IPS DF 19.7 (cell line): ENCODE measurements around the gene KRT33A.
"Not testable (repeated sequence)": the region's sequence is repeated elsewhere in the genome, so short reads cannot be mapped to it uniquely, and the experiment has no call there.

Source experiments
- DNase-seq: peaks from one replicate; pipeline ENCODE4 v3.0.0-alpha.2; 2013; ENCODE audit warnings: low read depth, low spot score

The KRT33A gene

GRCh38 chr17:41350381-41350878, at the start of gene KRT33A:
Gene KRT33A, minus strand, starts transcription at chr17:41350828. Its CDS starts 61 bp downstream, at chr17:41350767.
- DNase-seq: not testable (repeated sequence)

DNA sequence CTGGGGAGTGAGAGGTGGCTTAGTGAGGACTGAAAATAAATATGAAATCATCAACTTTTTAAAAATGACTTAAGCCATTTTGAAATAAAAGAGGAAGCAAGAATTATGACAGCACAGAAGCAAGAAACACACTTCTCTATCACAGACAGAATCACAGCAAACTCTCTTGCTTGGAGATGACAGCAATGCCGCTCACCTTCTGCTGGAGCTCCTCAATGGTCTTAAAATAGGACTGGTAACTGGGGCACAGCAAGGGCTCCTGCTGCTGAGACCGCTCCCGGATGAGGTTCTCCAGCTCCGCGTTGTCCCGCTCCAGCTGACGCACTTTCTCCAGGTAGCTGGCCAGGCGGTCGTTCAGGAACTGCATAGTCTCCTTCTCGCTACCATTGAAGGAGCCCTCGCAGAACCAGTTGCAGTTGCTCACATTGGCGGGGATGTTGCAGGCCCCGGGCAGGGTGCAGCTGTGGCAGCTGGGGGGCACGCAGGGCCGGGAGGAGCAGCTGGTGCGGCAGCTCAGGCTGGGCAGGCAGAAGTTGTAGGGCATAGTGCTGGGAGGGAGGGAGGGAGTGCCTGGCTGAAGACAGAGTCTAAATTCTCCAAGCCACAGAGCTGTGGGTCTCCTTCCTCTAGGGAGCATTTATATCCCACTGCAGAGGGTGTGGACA, 46.5 kb upstream of the KRT33A start, which contains the start of gene KRT31:
TSS of gene KRT31 (minus strand) at position 613 of the 665 bp plus-strand sequence. CDS start at position 544, 69 bp downstream.
- DNase-seq: no peak

GRCh38 chr17:41396340-41396739, 45.7 kb upstream of the KRT33A start:
- DNase-seq: no peak

- DNase-seq: no peak
Measured at GRCh38 chr17:41395611-41396010, 45.0 kb upstream of the KRT33A start.

GRCh38 chr17:41395044-41395443, 44.4 kb upstream of the KRT33A start:
- DNase-seq: not testable (repeated sequence)

GRCh38 chr17:41394254-41394996, 43.8 kb upstream of the KRT33A start:
- DNase-seq: no peak

GRCh38 chr17:41393826-41394225, 43.2 kb upstream of the KRT33A start:
- no peak for DNase-seq

DNA sequence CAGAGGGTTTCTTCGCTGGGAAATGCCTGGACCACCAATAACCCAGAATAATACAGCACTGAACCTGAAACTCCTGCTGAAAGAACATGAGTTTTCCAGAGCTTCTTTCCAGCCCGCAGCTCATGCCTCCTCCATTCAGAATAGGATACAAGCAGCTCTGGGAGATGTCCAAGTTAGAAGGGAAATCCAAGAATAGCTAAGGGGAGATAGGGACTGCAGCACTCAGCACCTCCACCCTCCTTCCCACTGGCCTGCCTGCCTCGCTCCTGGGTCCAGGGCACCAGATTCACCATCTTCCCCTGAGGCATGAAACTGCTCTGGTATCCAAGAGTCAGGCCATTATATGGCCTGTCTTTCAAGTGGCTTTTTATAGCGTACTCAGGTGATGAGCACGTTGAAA, 42.7 kb upstream of the KRT33A start:
- DNase-seq: no peak

- DNase-seq: no peak
Measured at GRCh38 chr17:41392278-41392677, 41.6 kb upstream of the KRT33A start.

- DNase-seq: no peak
Measured at GRCh38 chr17:41391535-41391934, 40.9 kb upstream of the KRT33A start.

- DNase-seq: no peak
Measured at GRCh38 chr17:41390411-41390938, 39.8 kb upstream of the KRT33A start.

GRCh38 chr17:41387670-41388069, 37.0 kb upstream of the KRT33A start:
- no peak for DNase-seq

- DNase-seq: no peak
Measured at GRCh38 chr17:41386227-41386626, 35.6 kb upstream of the KRT33A start.

DNA sequence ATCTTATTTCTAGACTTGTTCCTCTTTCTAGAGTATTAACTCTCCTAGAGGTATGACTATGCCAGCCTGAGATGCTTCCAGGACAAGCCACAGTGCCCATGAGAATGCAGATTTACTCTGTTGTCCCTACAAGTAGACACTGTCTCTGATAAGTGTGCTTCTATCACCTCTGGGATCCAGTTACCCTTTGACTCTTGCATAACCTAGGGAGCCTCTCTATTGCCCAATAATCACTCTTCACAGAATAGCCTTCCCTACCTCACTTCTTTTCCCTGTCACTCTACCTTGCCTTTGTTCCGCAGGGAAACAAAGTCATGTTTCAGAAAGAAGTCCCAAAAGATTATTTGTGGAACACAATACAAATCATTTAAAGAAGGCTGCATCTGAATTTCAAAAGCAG, 33.1 kb upstream of the KRT33A start:
- DNase-seq: no peak

DNA sequence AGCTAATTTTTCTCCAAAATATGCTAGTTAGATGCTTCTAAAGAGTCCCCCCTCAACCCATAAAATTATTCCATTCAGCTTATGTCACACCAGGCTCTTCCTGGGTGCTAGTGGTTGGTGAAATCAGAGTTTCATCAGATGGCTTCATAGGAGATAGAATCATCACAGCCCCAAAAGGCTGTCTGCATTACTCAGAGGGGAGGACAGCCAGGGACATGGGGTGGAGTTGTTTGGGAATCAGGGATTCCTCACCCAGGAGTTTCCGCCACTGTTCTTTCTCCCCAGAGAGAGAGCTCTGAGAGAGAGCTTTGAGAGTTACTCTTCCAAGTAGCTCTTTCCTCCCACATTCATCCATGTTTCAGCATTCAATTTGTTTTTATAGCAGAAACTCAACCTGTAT, 31.8 kb upstream of the KRT33A start:
- no peak for DNase-seq

DNA sequence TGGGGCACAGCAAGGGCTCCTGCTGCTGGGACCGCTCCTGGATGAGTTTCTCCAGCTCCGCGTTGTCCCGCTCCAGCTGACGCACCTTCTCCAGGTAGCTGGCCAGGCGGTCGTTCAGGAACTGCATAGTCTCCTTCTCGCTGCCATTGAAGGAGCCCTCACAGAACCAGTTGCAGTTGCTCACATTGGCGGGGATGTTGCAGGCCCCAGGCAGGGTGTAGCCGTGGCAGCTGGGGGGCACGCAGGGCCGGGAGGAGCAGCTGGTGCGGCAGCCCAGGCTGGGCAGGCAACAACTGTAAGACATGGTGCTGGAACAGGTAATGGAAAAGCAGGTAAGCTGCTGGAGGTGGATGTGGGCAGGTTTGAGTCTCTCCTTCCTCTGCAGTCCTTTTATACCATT, 31.3 kb upstream of the KRT33A start, which contains the start of gene KRT34:
TSS of gene KRT34 (minus strand) at position 364 of the 400 bp plus-strand sequence. CDS start at position 304, 60 bp downstream.
- not testable (repeated sequence) for DNase-seq

GRCh38 chr17:41380091-41380490, 29.5 kb upstream of the KRT33A start:
- DNase-seq: not testable (repeated sequence)

DNA sequence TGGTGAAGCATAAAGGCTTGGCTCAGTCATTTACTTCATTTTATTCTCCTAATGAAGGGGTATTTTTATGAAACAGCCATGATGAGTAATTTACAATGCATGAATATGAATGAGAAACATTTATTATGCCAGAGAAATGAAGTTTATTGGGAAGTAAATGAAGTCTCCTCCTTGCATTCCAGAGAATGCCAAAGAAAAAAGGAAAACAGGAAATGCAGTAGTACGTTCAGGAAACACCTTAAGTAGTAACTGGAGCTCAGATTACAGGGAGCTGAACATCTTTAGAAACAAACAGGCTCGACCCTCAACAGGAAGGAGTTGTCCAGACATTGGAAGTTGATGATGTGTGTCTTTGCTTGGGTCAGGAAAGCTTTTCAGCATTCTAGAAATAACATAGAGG, 26.9 kb upstream of the KRT33A start:
- DNase-seq: no peak

DNA sequence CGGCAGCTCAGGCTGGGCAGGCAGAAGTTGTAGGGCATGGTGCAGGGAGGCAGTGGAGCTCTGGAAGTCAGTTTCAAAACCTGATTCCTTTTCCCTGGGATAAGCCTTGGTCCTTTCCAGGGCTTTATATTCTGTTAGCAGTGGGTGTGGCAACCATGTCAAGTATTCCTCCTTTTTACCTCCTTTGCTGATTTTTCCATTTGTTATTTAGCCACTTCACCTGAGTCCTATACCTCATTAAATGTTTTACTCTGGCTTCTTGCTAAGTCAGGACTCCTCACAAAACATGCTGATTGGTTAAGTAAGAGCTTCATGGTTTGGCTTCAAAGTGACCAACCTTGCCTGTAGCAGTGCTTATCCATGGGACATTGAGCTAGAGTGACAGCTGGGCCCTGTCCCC, 19.1 kb upstream of the KRT33A start, which contains the start of gene KRT33B:
TSS of gene KRT33B (minus strand) at position 101 of the 400 bp plus-strand sequence. CDS start at position 38, 63 bp downstream.
- no peak for DNase-seq

DNA sequence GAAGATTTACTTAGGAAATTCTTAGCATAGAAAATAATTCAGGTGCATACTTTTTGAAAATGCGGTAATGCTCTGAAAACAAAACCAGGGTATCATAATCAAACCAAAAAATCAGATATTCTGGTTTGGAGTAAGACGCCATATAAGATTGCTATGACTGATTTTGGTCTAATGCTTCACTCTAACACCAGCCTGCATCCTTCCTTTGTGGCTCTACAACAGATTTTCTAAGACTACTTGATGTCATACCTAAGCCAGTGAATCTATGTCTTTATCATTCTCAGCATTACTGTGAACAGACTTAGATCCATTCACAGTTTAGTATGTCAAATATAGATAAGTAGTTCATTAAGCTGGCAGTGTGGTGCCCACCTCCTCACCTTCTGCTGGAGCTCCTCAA, 18.4 kb upstream of the KRT33A start:
- no peak for DNase-seq

DNA sequence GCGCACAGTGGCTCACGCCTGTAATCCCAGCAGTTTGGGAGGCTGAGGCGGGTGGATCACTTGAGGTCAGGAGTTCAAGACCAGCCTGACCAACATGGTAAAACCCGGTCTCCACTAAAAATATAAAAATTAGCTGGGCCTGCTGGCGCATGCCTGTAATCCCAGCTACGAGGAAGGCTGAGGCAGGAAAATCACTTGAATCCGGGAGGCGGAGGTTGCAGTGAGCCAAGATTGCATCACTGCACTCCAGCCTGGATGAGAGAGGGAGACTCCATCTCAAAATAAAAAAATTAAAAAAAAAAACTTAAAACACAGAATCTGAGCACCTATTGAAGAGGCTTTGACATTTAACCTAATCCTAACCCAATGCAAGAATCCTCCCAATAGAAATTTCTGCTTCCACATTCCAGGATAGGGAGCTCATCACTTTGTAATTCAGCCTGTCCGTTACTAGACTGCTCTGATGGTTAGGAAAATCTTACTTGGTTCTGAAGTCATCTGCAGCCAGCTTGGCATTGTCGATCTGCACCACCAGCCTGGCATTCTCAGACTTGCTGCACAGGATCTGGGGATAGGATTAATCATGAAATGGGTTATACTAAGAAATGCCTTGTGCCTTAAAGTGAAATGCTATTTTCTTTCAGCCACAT, 16.9 kb upstream of the KRT33A start:
- DNase-seq: no peak

- DNase-seq: no peak
Measured at GRCh38 chr17:41366070-41366469, 15.4 kb upstream of the KRT33A start.
